GM19467 (cell line): Measurements from ENCODE around the gene FKBP1C.
"Not testable (repeated sequence)": the region's sequence is repeated elsewhere in the genome, so short reads cannot be mapped to it uniquely, and the experiment has no call there.

ENCODE experiments used
- ATAC-seq: cut with Tn5 transposase; IDR thresholded peaks from one replicate; pipeline ENCODE4 v1.9.1; 2021; ENCODE audit warnings: mild to moderate bottlenecking, moderate library complexity; ENCODE audit not compliant: unreplicated experiment

The FKBP1C gene

GRCh38 chr6:63211343-63211742 lies at the start of gene FKBP1C:
FKBP1C (plus strand) TSS chr6:63211469.
- not testable (repeated sequence) for ATAC-seq

DNA sequence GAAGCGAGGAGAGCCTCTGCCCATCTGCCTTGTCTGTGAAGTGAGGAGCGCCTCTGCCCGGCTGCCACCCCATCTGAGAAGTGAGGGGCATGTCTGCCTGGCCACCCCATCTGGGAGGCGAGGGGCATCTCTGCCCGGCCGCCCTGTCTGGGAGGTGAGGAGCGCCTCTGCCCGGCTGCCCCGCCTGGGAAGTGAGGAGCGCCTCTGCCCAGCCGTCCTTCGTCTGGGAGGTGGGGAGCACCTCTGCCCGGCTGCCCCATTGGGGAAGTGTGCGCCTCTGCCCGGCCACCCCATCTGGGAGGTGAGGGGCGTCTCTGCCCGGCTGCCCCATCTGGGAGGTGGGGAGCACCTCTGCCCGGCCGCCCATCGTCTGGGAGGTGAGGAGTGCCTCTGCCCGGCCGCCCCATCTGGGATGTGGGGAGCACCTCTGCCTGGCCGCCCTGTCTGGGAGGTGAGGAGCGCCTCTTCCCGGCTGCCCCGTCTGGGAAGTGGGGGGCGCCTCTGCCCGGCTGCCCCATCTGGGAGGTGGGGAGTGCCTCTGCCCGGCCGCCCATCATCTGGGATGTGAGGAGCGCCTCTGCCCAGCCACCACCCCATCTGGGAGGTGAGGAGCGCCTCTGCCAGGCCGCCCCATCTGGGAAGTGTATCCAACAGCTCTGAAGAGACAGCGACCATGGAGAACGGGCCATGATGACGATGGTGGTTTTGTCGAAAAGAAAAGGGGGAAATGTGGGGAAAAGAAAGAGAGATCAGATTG lies 47.0 kb upstream of the FKBP1C start:
- ATAC-seq = not testable (repeated sequence)

DNA sequence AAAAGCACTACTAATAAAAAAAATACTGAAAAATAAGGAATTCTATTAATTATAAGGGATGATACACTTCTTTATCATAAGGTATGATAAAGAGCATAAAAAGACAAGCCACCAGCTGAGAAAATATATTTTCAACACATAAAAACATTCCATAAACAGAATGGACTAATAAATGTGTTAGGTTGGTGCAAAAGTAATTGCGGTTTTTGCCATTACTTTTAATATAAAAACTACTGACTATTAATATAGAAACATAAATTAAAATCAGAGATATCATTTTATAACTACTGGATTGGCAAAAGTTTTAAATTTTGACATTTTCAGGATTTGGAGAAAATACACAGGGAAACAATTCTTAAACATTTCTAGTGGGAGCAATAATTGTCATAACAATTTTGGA lies 37.1 kb upstream of the FKBP1C start:
- ATAC-seq = no peak

GRCh38 chr6:63176181-63176580 lies 35.1 kb upstream of the FKBP1C start:
- ATAC-seq = no peak

DNA sequence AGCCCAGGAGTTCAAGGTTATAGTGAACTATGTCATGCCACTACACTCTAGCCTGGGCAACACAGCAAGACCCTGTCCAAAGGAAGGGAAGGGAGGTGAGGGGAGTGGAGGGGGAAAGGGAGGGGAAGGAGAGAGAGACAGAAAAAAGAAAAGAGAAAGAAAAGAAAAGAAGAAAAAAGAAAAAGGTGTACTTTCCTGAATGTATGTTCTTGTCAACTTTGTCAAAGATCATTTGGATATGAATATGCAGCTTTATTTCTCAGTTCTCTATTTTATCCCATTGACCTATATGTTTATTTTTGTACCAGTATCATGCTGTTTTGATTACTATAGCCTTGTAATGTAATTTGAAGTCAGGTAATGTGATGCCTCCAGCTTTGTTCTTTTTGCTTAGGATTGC lies 30.9 kb upstream of the FKBP1C start:
- no peak for ATAC-seq

GRCh38 chr6:63186970-63187369 lies 24.3 kb upstream of the FKBP1C start:
- no peak for ATAC-seq

DNA sequence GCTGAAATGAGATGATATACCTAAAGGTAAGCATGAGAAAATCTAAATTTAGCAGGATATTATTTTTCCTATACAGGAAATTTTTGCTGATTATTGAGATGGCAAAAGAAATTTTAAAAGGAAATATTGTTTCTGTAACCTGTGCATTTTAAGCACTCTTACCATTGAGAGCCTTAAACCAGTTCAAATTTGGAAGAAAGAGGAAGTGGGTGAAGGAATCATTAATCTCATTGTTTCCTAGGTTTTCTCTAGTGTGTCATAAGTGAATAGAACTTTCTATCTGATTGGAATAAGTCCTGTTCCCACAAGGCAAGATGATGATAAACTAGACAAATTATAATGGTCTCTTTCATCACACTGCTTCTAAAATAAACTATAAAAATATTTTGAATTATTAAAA lies 22.4 kb upstream of the FKBP1C start:
- no peak for ATAC-seq

GRCh38 chr6:63193324-63193723 lies 17.9 kb upstream of the FKBP1C start:
- ATAC-seq = no peak

DNA sequence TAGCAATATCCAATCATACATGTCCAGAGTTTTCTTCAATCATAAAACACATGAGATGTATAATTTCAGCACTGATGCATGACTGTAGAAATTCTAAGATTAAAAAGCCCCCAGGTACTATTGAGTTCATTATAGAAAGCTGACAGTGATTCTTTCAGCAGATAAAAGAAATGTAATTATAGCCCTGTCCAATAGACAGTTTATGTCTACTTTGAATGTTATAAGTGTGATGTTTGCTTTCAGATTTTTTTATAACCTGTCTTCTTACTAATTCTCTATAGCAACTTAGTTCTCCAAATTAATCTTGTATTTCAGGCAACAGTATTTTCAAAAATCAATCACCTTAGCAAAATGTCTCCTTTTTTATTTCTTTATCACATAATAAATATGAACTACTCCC lies 13.5 kb upstream of the FKBP1C start:
- ATAC-seq = no peak

- ATAC-seq = no peak
Measured at GRCh38 chr6:63213325-63213724, 2.1 kb downstream of the FKBP1C start.

- no peak for ATAC-seq
Measured at GRCh38 chr6:63214816-63215215, 3.5 kb downstream of the FKBP1C start.

DNA sequence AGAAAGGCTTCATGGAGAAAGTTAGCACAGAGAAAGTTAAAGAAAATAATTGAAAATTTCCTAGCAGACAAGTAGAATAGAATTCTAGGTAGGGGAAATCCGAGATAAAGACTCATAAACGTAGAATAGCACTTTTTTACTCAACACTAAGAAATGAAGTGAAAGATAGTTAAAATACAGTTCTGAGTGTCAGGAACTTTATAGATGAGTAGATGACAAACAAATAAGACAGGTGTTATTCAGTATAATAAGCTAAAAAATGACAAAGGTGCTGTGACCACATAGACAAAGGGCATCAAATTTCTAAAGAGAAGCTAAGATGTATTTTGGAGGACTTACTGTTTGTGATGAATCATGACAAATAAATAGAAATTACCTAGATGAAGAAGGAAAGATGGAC lies 12.9 kb downstream of the FKBP1C start:
- ATAC-seq = no peak

GRCh38 chr6:63225987-63226386 lies 14.7 kb downstream of the FKBP1C start:
- ATAC-seq = not testable (repeated sequence)

DNA sequence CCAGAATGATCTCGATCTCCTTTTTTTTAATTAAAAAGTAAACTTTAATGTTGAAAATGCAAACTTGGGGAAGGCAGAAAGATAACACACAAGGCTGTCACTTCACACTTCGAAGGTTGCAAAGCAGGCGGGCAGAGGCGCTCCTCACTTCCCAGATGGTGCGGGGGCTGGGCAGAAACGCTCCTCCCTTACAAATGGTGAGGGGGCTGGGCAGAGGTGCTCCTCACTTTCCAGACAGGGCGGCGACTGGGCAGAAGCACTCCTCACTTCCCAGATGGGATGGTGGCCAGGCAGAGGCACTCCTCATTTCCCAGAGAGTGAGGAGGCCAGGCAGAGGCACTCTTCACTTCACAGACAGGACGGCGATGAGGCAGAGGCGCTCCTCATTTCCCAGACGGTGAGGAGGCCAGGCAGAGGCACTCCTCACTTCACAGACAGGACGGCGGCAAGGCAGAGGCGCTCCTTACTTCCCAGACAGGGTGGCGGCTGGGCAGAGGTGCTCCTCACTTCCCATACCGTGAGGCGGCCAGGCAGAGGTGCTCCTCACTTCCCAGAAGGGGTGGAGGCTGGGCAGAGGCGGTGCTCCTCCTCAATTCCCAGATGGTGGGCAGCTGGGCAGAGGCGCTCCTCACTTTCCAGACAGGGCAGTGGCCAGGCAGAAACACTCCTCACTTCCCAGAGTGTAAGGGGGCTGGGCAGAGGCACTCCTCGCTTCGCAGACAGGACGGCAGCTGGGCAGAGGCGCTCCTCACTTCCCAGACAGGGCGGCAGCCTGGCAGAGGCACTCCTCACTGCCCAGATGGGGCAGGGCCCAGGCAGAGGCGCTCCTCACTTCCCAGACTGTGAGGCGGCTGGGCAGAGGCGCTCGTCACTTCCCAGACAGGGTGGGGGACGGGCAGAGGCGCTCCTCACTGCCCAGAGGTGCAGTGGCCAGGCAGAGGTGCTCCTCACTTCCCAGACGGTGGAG lies 16.9 kb downstream of the FKBP1C start:
- ATAC-seq = not testable (repeated sequence)

GRCh38 chr6:63230027-63230426 lies 18.8 kb downstream of the FKBP1C start:
- not testable (repeated sequence) for ATAC-seq

DNA sequence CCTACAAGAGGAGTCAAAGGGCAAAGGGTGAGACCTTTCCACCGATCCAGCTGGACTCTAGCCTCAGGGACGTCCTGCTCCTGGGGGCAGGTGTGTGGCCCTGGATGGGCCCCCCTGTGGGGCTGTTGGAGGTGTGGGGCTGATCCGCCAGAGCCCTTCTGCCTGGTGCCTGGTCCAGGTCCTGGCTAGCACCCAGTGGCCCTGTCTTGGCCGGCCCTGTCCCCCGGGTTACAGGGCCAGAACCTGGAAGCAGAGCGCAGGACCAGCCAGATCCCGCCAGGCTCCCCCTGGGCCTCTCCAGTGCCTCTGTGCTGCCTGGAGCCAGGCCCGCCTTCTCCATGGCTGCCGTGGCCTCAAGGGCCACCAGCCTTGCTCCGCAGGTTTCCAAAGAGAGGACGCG lies 19.2 kb downstream of the FKBP1C start:
- ATAC-seq = not testable (repeated sequence)

GRCh38 chr6:63236398-63236817 lies 25.1 kb downstream of the FKBP1C start:
- no peak for ATAC-seq

GRCh38 chr6:63245420-63245819 lies 34.2 kb downstream of the FKBP1C start:
- no peak for ATAC-seq

DNA sequence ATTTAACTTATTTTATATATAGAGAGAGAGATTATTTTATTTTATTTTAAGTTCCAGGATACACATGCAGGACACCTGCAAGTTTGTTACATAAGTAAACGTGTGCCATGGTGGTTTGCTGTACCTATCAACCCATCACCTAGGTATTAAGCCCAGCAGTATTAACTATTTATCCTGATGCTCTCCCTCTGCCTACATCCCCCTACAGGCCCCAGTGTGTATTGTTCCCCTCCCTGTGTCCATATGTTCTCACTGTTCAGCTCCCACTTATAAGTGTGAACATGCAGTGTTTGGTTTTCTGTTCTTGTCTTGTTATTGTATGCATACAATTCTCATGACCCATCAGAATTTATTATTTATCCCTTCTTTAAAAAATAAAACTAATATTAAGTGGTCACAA lies 34.6 kb downstream of the FKBP1C start:
- ATAC-seq = peak; percentile 70

DNA sequence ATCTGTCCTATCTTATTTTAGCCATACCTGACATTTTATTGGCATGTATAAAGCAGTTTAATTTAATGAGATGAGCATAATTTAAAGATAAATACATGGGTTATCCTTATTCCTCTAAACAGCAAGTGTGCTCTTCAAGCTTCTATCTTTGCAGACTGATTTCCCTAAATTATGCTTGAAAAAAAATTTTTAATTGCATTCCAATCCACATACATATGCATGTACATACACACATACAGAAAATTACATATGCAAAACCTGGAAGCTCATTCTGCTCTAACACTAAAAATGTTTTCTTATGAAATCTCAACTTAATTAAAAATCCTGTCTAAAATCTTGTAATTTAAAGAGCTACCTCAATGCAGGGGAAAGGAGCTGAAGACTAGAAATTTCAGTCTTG lies 35.3 kb downstream of the FKBP1C start:
- no peak for ATAC-seq

DNA sequence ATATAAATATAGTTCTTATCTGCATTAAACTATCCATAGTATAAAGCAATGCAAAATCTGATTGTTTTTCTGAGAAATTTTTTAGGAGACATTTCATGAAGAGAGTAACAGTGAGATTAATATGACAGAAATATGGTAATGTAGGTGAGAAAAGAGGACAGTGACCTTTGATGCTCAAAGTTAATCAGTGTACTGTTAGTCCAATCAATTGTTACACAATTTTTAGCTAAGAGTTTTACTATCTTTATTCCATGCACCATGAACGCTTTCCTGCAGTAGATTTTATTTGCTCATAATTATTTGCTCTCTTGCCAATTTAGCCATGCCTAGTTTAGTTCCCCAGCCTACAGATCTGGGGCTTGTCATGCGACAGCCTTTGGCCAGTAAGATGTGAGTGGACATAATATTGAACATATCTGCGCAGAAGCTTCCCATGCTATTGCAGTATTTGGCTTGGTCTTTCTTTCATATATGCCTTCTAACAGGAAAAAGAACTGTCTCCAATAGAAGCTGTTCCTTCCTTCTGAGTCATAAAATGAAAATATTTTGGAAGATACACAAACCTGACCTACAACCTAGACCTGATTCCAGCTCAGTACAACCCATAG lies 38.7 kb downstream of the FKBP1C start:
- no peak for ATAC-seq
